ENCODE data around the gene DDX52.

Gene DDX52

DNA sequence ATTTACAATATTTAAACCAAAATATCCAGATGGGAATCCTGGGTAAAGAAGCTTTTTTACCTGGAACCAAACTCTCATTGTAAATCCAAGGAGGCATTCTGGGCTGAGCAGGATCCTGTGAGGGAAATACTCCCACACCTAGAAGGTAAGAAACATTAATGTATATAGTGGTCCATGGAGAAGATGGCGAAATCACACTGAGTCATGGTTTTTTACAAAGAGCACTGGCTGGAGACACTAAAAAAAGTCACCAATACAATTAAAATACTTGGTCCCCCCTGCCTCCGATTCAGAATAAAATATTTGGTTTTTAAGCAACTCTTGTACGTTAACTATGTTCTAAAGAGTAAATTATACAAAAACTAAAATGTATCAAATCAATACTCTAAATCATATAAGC, 67.0 kb downstream of the DDX52 start:
- DNase-seq (ENCODE audit: low read depth): no peak

DNA sequence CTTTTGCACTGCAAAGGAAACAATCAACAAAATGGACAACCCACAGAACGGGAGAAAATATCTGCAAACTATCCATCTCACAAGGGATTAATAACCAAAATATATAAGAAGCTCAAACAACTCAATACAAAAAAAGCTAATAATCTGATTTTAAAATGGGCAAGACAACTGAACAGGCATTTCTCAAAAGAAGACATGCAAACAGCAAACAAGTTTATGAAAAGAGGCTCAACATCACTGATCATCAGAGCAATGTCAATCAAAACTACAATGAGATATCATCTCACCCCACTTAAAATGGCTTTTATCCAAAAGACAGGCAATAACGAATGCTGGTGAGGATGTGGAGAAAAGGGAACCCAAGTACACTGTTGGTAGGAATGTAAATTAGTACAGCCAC, 68.8 kb downstream of the DDX52 start:
- DNase-seq (ENCODE audit: low read depth): no peak

DNA sequence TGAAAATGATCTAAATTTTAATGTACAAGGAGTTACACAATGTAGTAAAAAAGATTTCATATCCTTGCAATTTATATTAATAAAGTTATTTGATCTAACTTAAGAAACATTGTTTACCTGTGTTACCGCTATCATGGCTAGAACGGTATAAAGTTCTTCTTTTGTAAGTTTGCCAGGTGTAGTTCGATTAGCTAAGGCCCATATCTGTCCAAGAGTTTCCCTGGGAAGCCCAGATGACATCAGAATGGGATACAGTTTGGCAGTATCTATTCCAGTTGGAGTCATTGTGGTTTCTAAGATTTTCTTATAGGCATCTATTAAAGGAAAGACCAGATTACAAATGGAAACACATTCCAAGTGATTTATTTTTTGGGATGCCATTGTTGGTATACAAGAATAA, 71.6 kb downstream of the DDX52 start:
- DNase-seq (ENCODE audit: low read depth): no peak

DNA sequence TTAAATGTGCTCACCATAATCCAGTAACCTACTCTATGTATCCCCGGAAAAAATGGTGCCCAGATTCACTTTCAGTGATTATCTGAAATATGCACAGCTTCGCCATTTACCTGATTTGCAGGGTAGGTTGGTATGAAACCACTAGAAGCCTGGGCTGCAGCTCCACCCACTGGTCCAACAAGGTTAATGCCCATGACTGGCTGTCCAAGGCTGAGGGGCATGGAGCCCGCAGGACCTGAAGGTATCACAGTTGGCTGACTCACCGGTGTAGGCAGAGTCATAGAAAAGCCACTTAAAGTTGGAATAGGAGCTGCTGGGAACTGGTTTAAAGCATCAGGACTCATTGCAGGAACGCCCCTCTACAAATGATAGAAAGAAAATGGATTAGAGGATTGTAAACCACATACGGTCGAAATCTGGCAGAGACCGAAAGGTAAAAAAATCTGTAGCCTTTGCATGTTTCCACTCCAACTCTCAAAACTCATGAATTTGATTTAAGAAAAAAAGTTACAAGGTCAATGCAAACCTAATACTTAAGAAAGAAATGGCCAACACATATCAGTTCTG, 72.6 kb downstream of the DDX52 start:
- no peak for DNase-seq (ENCODE audit: low read depth)

DNA sequence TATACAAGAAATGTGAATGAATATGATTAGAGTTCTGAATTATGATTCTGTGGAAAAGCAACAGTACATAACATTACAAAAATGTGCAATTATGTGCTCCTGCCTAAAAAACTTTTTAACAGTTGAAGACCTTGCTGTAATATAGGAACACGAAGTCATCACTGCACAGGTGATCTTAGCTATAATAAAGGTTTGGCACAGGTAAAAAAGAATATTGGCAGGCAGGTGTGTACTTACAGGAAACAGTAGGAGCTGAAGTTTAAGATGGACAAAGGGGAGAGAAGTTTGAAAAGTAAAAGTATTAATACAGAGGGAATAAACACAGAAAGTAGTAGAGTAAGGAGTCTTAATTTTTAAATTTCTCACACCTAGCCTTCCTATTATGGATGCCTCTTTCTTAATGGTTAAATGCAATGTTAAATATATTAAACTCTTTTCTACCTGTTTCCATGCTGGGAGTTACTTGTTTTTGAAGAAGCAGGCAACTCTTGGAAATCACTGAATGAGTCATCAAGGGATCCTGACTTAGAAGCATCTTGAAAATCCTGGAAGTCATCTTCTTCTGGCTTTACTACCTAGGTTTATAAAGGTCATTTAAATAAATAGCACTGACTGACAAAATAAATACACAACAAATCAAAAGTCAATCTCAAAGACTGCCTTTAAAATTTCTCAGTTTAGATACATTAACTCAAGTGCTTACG, 74.7 kb downstream of the DDX52 start:
- DNase-seq (ENCODE audit: low read depth): no peak

DNA sequence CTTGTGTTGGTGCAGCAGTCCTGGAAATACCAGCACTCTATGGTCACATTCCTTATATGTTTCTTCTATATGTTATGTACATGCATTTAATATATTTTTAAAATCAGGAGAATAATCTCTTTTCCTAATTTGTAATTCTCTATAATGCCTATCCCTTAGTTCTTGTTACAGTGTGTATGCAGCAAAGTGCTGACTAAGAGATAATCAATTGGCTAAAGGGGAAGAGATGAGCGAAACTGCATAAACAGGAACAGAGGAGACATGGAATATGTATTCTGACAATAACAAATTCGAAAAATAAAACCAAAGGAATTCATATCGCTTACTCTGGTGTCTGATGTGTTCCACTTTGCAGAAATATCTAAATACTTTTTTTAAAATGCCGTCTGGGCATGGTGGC, 75.7 kb downstream of the DDX52 start:
- DNase-seq (ENCODE audit: low read depth): no peak

DNA sequence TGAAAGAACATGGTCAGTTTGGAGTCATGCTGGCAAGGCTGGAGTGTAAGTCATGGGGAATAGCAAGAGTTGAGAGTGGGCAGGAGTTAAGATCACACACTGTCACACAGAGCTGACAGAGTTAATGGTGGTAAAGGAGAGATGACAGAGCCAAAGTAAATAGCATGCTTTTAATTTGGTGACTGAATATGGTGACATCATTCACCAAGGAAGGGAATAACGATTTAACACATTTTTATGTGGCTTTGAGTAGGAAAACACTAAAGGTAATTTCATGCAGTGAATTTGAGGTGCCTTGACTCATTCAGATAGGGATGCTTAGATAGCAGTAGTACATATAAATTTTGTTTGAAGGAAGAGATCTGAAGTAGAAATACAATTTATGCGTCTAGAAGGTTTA, 76.1 kb downstream of the DDX52 start:
- DNase-seq (ENCODE audit: low read depth): no peak

DNA sequence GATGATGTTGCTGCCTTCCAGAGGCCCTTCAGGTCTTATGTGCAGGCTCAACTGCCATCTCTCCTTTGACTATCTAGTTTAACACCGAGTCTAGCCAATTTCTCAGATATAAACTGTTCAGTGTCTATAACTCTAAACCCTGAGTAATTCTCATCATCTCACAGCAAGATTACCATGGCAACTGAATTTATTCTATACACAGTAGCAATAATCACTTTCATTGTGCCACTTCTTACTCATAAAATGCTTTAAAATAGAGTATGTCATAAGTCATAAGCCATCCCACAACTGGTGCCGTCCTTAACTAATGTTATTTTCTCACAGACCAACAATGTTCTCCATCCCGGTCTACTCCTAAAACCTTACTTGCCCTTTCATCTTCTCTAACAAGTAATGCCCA, 79.0 kb downstream of the DDX52 start:
- DNase-seq (ENCODE audit: low read depth): no peak

DNA sequence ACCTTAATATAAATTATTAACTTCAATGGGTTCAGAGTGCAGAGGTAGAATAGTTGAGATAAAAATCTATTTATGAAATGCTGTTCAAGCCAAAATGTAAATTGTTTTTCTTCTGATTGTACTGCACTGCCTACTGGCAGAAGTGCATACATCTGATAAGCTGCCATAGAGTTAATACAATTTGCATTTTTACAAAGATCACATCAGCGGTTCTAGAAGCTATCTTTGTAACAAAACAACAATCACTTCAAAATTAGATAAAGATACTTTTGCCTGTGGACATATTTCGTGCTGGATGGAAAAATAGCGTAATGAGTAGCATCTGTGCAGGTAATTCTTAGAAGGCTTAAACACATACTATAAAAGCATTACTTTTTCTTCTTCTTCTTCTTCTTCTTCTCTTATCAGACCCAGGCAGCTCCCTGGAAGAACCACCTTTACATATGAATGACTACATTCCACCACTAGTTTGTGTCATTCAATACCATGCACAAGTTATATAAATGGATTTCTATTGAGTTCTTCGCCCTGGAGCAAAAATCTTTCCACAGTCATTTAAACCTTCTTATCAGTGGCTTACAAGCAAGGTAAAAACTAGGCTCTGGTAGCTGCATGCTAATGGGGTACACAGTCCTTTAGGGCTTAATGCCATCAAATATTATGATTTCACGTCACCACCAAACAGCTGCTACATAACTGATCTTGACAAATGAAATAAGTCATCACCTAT, 81.1 kb downstream of the DDX52 start:
- DNase-seq (ENCODE audit: low read depth): no peak
